B cell (primary cell): ENCODE results near the gene HTRA3. TPM values are rescaled to one million over a fixed set of nuclear protein-coding genes. Genes with fewer than 3 reads are reported as not detected.

Experiments used
- ATAC-seq: fragments of 200-7000 bp; cut with Tn5 transposase; one replicate; pipeline ENCODE4 v1.10.0; 2021; ENCODE audit warnings: low read depth, mild to moderate bottlenecking, moderate number of reproducible peaks, moderate library complexity
- CTCF ChIA-PET: fragments of 350-600 bp; sonication (Branson Sonifier 250); formaldehyde crosslinking; loops from one replicate; lab custom pipeline; 2021; ENCODE audit warnings: antibody characterized with exemption, inconsistent platforms; lab: Charles Lee
- POLR2A ChIA-PET: fragments of 350-600 bp; sonication (Branson Sonifier 250); formaldehyde crosslinking; loops from one replicate; lab custom pipeline; 2021; ENCODE audit warnings: antibody characterized with exemption; lab: Charles Lee
- DNase-seq: peaks from one replicate; pipeline ENCODE4 v3.0.0; 2013
- H2AFZ ChIP-seq: 2 replicates; pipeline ENCODE4 v1.6.1; 2012; ENCODE audit warnings: mild to moderate bottlenecking, low read depth, low read length; ENCODE audit not compliant: insufficient read depth, poor library complexity, severe bottlenecking
- H3K27ac ChIP-seq, 2 donors: 1 replicate in 1 of 2; 2 replicates in 1 of 2; pipeline ENCODE4 v1.5.1; 2012 to 2013; ENCODE audit warnings: low read length in 2 of 2, mild to moderate bottlenecking in 2 of 2, moderate library complexity in 1 of 2
- H3K27me3 ChIP-seq, 4 experiments: fragments of 200-600 bp in 1 of 4; sonication (generic) in 1 of 4; replicated peaks in 1 of 4; 1 replicate in 2 of 4; 2 replicates in 2 of 4; pipeline versions ENCODE4 v1.6.1 to v1.7.0; 2013 to 2016; ENCODE audit warnings: low read length in 3 of 4, mild to moderate bottlenecking in 2 of 4, mixed read lengths in 1 of 4, moderate library complexity in 1 of 4; ENCODE audit not compliant: insufficient read depth in 4 of 4, control insufficient read depth in 3 of 4; ENCODE audit errors: control extremely low read depth in 1 of 4
- H3K36me3 ChIP-seq, 2 experiments: replicated peaks in 1 of 2; 1 replicate in 1 of 2; 2 replicates in 1 of 2; pipeline versions ENCODE4 v1.6.1 to v1.7.1; 2013; ENCODE audit warnings: low read length in 1 of 2; ENCODE audit not compliant: insufficient read depth in 2 of 2, control insufficient read depth in 1 of 2; ENCODE audit errors: control extremely low read depth in 1 of 2, extremely low read depth in 1 of 2
- H3K4me1 ChIP-seq, 2 donors: fragments of 200-600 bp in 1 of 2; sonication (generic) in 1 of 2; 1 replicate in 1 of 2; 2 replicates in 1 of 2; pipeline versions ENCODE4 v1.5.1 to v1.6.1; 2013 to 2017; ENCODE audit warnings: low read length in 2 of 2; ENCODE audit not compliant: control insufficient read depth in 2 of 2, insufficient read depth in 2 of 2
- H3K4me2 ChIP-seq: replicated peaks from 2 replicates; pipeline ENCODE3; 2012; ENCODE audit warnings: mild to moderate bottlenecking, low read depth, low read length; ENCODE audit not compliant: poor library complexity, severe bottlenecking
- H3K4me3 ChIP-seq, 5 experiments: fragments of 200-600 bp in 1 of 5; sonication (generic) in 1 of 5; 1 replicate in 3 of 5; 2 replicates in 2 of 5; pipeline versions ENCODE4 v1.5.1 to v1.7.0; 2011 to 2016; ENCODE audit warnings: low read length in 4 of 5, mild to moderate bottlenecking in 4 of 5, low read depth in 2 of 5, control low read depth in 1 of 5, moderate library complexity in 1 of 5; ENCODE audit not compliant: insufficient read depth in 1 of 5; ENCODE audit errors: control extremely low read depth in 1 of 5, extremely low read depth in 1 of 5
- H3K79me2 ChIP-seq: fragments of 200-600 bp; sonication (generic); one replicate; pipeline ENCODE4 v1.6.0; 2016; ENCODE audit warnings: low read length; ENCODE audit not compliant: control insufficient read depth, insufficient read depth
- H3K9ac ChIP-seq: fragments of 200-600 bp; sonication (generic); 2 replicates; pipeline ENCODE4 v1.6.1; 2017; ENCODE audit warnings: mild to moderate bottlenecking, low read length, moderate library complexity
- H3K9me3 ChIP-seq, 3 donors: one replicate each; pipeline versions ENCODE4 v1.6.1 to v1.7.1; 2013; ENCODE audit warnings: low read length in 2 of 3; ENCODE audit not compliant: control insufficient read depth in 2 of 3, insufficient read depth in 1 of 3; ENCODE audit errors: control extremely low read depth in 1 of 3
- H4K20me1 ChIP-seq: 2 replicates; pipeline ENCODE4 v1.6.0; 2012; ENCODE audit warnings: mild to moderate bottlenecking, low read length; ENCODE audit not compliant: insufficient read depth, control insufficient read depth, poor library complexity, severe bottlenecking
- H3K27ac Mint-ChIP-seq: one replicate; pipeline ENCODE4 v1.8.0; 2021; ENCODE audit warnings: mixed read lengths
- H3K27me3 Mint-ChIP-seq: one replicate; pipeline ENCODE4 v1.8.0; 2021; ENCODE audit warnings: mixed read lengths
- H3K4me1 Mint-ChIP-seq: one replicate; pipeline ENCODE4 v1.8.0; 2021; ENCODE audit warnings: mixed read lengths
- H3K4me3 Mint-ChIP-seq: one replicate; pipeline ENCODE4 v1.8.0; 2021; ENCODE audit warnings: mixed read lengths
- H3K9me3 Mint-ChIP-seq: one replicate; pipeline ENCODE4 v1.8.0; 2022; ENCODE audit warnings: mixed read lengths; ENCODE audit not compliant: insufficient read depth
- EZH2 ChIP-seq: IDR thresholded peaks from 2 replicates; pipeline ENCODE4 v1.6.1; 2012; ENCODE audit warnings: borderline replicate concordance, low read depth, mild to moderate bottlenecking, moderate library complexity, low read length; ENCODE audit not compliant: insufficient read depth, poor library complexity, severe bottlenecking
- WGBS: methylation state at CpG from one replicate; pipeline ENCODE4 v1.1.5; 2013; ENCODE audit warnings: missing lambda C conversion rate; ENCODE audit not compliant: insufficient coverage; 5-methylcytosine and 5-hydroxymethylcytosine counted together
- intact Hi-C: fragments of 100-400 bp; cut with micrococcal nuclease; formaldehyde crosslinking; loops from one replicate; pipeline ENCODE4 v1.10.0; 2022
- polyA plus RNA-seq: library from polyadenylated mRNA; depleted of rRNA; stranded (reverse); fragments of >200 nt; gene quantifications from 2 replicates; pipeline ENCODE4 v1.2.3, GENCODE V29; 2012
- total RNA-seq, 2 donors: library from RNA; stranded (reverse); fragments of 120-200 nt in 1 of 2; gene quantifications; 1 replicate in 1 of 2; 2 replicates in 1 of 2; pipeline versions ENCODE4 v1.2.3 to v1.2.4, GENCODE V29; 2013 to 2022
- TF ChIP-seq, protein P1 (sequence below): fragments of 200-600 bp; IDR thresholded peaks from one replicate; pipeline ENCODE4 v1.8.0; 2022; ENCODE audit warnings: antibody characterized with exemption, mild to moderate bottlenecking

Gene HTRA3
- total and polyA plus RNA-seq, 2 donors (not counting 1 experiment from before 2014, with no cell fraction given) = not detected

- ChIA-PET CTCF (no interaction called here), POLR2A (no interaction called here)
- Histone ChIP-seq H3K27me3 (no peaks in the 10 kb centered on the region), H3K27ac (no peak overlapping the region), H3K79me2 (no peaks in the 10 kb centered on the region), H2AFZ (no peak overlapping the region), H3K4me3 (no peak overlapping the region), H3K4me1 (no peaks in the 10 kb centered on the region), H3K4me2 (no peak overlapping the region), H3K9ac (no peak overlapping the region), H4K20me1 (no peaks in the 10 kb centered on the region), H3K36me3 (no peaks in the 10 kb centered on the region), H3K9me3 (peaks cover 0 to 16% (median 0%) of the 10 kb centered on the region in 3 donors)
- no peaks in the 10 kb centered on the region for H3K4me1 Mint-ChIP-seq
- no peak overlapping the region for H3K27ac Mint-ChIP-seq
- H3K4me3 Mint-ChIP-seq = no peak overlapping the region
- intact Hi-C loops = no loop called here
- H3K9me3 Mint-ChIP-seq = no peaks in the 10 kb centered on the region
- 69% methylated on average over 2 of the region's 3 CpGs for WGBS
- no peak for ATAC-seq
- DNase-seq = no peak
- peaks cover 2% of the 10 kb centered on the region for H3K27me3 Mint-ChIP-seq
- no peak for TF ChIP-seq EZH2
- TF ChIP-seq, protein P1, sequence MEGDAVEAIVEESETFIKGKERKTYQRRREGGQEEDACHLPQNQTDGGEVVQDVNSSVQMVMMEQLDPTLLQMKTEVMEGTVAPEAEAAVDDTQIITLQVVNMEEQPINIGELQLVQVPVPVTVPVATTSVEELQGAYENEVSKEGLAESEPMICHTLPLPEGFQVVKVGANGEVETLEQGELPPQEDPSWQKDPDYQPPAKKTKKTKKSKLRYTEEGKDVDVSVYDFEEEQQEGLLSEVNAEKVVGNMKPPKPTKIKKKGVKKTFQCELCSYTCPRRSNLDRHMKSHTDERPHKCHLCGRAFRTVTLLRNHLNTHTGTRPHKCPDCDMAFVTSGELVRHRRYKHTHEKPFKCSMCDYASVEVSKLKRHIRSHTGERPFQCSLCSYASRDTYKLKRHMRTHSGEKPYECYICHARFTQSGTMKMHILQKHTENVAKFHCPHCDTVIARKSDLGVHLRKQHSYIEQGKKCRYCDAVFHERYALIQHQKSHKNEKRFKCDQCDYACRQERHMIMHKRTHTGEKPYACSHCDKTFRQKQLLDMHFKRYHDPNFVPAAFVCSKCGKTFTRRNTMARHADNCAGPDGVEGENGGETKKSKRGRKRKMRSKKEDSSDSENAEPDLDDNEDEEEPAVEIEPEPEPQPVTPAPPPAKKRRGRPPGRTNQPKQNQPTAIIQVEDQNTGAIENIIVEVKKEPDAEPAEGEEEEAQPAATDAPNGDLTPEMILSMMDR = no peak
These were observed 58.9 kb downstream of the HTRA3 start for GRCh38 chr4:8328456-8328855.

- H3K27ac ChIP-seq = no peak overlapping the region
- Mint-ChIP-seq H3K27ac (no peak overlapping the region), H3K9me3 (no peaks in the 10 kb centered on the region), H3K27me3 (peaks cover 2% of the 10 kb centered on the region), H3K4me1 (no peaks in the 10 kb centered on the region), H3K4me3 (no peak overlapping the region)
- no peak overlapping the region for H2AFZ ChIP-seq
- ChIA-PET POLR2A (no interaction called here), CTCF (no interaction called here)
- H3K27me3 ChIP-seq = no peaks in the 10 kb centered on the region
- intact Hi-C loops = no loop called here
- H4K20me1 ChIP-seq = no peaks in the 10 kb centered on the region
- WGBS = 75% methylated on average over 12 of the region's 13 CpGs
- H3K36me3 ChIP-seq = no peaks in the 10 kb centered on the region
- no peak overlapping the region for H3K9ac ChIP-seq
- DNase-seq = no peak
- ATAC-seq = no peak
- TF ChIP-seq EZH2 = no peak
- TF ChIP-seq, protein P1 = no peak
- no peaks in the 10 kb centered on the region for H3K4me1 ChIP-seq
- H3K9me3 ChIP-seq = peaks cover 0 to 18% (median 0%) of the 10 kb centered on the region in 3 donors
- no peaks in the 10 kb centered on the region for H3K79me2 ChIP-seq
- no peak overlapping the region for H3K4me2 ChIP-seq
- H3K4me3 ChIP-seq = no peak overlapping the region
These were observed 59.5 kb downstream of the HTRA3 start for GRCh38 chr4:8328866-8329559.
